Measurements from ENCODE around the gene DDX6.

DNA sequence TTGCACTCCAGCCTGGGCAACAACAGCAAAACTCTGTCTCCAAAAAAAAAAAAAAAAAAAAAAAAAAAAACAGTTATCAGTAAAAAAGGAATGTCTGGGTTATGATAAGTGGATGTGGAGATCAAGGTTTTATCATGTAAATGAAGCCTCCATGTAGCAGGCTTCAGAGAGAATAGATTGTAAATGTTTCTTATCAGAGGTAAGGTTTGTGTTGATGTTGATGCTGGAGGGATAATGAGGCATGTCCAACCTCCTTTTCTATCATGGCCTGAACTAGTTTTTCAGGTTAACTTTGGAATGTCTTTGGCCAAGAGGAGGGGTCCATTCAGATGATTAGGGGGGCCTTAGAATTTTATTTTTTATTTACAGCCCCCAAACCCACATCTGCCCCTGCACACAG is 76.1 kb downstream of the DDX6 start:
- TF ChIP-seq, protein P1, sequence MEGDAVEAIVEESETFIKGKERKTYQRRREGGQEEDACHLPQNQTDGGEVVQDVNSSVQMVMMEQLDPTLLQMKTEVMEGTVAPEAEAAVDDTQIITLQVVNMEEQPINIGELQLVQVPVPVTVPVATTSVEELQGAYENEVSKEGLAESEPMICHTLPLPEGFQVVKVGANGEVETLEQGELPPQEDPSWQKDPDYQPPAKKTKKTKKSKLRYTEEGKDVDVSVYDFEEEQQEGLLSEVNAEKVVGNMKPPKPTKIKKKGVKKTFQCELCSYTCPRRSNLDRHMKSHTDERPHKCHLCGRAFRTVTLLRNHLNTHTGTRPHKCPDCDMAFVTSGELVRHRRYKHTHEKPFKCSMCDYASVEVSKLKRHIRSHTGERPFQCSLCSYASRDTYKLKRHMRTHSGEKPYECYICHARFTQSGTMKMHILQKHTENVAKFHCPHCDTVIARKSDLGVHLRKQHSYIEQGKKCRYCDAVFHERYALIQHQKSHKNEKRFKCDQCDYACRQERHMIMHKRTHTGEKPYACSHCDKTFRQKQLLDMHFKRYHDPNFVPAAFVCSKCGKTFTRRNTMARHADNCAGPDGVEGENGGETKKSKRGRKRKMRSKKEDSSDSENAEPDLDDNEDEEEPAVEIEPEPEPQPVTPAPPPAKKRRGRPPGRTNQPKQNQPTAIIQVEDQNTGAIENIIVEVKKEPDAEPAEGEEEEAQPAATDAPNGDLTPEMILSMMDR (IDR thresholded peaks at IDR 0.05; ENCODE audit: low read length) = no peak
- TF ChIP-seq EZH2 (optimal IDR thresholded peaks at IDR 0.05; ENCODE audit: low read depth, low read length) = no peak

Data from MM.1S (cell line).